HL-60/S4 treated with retinoic acid at 250 ng/mL for 4 days and 3 days (cell line): ENCODE results near the gene ANGPTL4.
"Not testable (repeated sequence)": the region's sequence is repeated elsewhere in the genome, so short reads cannot be mapped to it uniquely, and the experiment has no call there.

ENCODE experiments used
- in situ Hi-C: fragments of 300-500 bp; cut with MboI; formaldehyde crosslinking; loops from 2 replicates; pipeline ENCODE4 v1.7.0; 2022; ENCODE audit warnings: low sequenced_read_pairs

ANGPTL4 gene

DNA sequence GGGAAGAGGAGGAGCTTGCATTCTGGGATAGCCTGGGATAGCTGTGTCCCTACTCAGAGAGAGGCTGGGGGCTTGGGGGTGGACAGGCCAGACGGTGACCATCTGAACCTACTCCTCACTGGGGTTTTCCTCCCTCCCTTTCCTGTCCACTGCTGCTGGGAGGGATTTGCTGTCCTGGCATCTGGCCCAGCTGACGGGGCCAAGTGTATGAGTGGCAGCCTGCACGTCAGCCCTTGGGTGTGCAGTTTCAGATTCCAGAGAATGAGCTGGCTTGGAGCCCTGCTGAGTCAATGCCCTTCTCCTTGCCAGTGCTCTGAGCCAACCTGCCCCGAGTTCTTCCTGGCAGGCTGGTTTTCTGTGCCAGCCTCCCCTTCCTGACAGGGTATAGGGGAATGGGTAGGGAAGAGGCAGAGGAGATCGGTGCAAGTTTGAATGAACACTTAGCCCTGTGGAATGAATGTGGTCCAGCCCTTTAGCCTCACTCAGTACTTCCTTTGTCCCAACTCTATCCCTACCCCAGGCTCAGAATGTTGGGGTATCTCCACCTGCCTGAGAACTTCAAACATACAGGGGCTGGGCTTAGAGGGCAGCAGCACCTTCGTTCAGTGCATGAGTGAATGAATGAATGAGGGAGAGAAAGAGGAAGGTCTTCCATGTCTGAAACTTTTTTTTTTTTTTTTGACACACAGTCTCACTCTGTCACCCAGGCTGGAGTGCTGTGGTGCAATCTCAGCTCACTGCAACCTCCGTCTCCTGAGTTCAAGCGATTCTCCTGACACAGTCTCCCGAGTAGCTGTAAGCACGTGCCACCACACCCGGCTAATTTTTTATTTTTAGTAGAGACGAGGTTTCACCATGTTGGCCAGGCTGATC, 1.8 kb upstream of the ANGPTL4 start:
- in situ Hi-C loops = no loop called here

DNA sequence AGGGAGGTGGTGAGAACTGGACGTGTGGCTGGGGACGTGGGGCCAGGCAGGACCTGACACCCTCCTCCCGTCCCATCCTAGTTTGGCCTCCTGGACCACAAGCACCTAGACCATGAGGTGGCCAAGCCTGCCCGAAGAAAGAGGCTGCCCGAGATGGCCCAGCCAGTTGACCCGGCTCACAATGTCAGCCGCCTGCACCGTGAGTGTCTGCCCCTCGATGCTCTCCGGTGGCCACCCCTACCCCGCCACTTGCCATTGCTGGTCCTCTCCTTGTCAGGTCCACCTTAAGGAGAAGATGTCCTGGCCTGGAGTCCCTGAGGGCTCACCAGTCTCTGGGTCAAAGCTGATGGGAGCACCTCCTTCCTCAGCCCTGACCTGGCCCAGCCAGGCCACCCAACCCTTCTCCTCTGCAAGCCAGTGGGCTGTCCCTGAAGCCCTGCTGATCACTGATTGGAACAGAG, 2.2 kb downstream of the ANGPTL4 start:
- in situ Hi-C loops = no loop called here

DNA sequence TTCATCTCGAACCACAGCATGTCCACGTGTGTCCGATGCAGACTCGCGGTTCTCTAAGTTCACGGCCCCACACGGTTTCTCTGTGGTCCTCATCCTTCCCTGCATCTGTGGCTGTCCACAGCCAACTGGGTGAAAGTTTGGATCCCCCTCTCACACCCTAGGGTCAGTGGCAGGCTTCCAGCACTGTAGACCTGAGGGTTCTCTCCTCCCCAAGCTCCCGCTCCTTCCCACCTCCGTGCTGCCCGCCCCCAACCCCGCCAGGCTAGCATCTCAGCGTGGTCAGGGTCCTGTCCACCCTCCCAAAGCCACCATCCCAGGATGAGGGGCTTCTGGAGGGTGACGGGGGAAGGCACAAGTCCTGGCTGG, 3.0 kb downstream of the ANGPTL4 start:
- in situ Hi-C loops = no loop called here

DNA sequence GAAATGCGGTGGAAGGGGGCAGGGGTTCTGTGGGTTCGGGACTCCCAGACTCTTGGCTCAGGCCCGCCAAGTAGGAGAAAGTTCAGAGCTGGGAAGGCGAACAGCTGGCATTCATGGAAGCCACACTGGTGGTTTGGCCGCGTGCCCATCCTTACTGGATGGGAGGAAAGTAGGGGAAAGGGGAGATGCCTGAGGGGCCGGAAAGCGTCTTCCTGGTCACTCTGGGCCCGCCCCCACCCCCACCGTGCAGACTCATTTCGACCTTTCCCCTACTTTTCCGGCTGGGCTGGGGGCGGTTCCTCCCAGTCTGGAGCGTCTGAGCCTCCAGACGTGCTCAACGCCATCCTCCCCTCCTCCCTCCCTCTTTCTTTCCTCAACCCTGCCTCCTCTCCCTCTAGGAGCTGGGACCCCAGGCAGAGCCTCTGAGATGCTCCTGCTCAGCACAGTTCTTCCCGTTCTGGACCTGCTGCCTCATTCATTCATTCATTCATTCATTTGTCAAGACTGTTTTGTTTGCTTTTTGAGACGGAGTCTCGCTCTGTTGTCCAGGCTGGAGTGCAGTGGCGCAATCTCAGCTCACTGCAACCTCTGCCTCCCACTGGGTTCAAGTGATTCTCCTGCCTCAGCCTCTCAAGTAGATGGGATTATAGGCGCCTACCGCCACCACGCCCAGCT, 3.5 kb downstream of the ANGPTL4 start:
- in situ Hi-C loops = no loop called here

DNA sequence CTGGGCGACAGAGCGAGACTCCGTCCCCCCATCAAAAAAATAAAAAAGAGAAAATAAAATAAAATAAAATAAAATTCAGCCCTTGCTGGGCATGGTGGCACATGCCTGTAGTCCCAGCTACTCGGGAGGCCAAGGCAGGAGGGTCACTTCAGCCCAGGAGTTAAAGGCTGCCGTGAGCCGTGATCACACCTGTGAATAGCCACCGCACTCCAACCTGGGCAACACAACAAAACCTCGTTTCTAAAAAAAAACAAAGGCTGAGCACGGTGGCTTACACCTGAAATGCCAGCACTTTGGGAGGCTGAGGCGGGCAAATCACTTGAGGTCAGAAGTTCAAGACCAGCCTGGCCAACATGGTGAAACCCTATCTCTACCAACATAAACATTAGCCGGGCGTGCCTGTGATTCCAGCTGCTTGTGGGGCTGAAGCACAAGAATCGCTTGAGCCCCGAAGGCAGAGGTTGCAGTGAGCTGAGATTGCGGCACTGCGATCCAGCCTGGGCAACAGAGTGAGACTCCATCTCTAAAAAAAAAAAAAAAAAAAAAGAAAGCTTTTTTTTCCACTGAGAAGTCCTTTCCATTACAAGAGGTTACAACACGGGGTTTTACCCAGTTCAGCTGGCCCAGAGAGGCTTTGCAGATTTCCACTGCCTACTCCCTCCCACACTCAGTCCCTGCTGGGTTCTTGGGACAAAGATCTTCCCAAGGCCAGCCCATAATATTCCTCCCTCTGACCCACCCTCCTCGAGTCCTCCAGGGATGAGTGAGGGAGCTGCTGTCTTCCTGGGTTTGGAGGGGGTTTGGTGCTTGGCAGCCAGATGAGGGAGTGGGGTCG, 6.4 kb downstream of the ANGPTL4 start:
- in situ Hi-C loops = no loop called here

DNA sequence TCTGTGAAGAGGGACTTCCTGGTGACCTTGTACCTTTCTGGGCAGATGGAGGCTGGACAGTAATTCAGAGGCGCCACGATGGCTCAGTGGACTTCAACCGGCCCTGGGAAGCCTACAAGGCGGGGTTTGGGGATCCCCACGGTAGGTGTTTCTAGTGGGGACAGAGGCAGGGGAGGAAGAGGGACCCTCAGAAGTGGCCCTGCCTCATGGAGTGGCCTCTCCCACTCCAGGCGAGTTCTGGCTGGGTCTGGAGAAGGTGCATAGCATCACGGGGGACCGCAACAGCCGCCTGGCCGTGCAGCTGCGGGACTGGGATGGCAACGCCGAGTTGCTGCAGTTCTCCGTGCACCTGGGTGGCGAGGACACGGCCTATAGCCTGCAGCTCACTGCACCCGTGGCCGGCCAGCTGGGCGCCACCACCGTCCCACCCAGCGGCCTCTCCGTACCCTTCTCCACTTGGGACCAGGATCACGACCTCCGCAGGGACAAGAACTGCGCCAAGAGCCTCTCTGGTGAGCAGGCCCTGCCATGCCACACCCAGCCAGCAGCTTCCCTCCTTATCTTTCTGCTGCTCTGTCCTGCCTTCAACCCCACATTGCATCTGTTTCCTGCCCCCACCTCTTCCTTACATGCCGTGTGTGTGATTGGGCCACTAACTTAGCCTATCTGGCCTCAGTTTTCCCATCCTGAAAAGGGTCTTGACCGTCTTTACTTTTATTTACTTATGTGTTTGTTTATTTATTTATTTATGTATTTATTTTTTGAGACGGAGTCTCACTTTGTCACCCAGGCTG, 7.3 kb downstream of the ANGPTL4 start:
- in situ Hi-C loops = no loop called here

DNA sequence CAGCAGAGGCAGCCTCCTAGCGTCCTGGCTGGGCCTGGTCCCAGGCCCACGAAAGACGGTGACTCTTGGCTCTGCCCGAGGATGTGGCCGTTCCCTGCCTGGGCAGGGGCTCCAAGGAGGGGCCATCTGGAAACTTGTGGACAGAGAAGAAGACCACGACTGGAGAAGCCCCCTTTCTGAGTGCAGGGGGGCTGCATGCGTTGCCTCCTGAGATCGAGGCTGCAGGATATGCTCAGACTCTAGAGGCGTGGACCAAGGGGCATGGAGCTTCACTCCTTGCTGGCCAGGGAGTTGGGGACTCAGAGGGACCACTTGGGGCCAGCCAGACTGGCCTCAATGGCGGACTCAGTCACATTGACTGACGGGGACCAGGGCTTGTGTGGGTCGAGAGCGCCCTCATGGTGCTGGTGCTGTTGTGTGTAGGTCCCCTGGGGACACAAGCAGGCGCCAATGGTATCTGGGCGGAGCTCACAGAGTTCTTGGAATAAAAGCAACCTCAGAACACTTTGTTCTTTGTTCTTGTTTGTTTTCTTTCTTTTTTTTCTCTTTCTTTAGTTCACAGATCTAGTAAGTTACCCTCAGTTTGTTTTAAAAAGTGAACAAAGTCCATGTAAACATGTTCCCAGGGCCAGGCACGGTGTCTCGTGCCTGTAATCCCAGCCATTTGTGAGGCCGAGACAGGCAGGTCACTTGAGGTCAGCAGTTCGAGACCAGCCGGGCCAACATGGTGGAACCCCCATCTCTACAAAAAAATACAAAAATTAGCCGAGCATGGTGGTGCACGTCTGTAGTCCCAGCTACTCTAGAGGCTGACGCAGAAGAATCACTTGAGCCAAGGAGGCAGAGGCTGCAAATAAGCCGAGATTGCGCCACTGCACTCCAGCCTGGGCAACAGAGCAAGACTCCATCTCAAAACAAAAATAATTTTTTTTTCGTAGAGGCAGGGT, 10.2 kb downstream of the ANGPTL4 start:
- in situ Hi-C loops = no loop called here

DNA sequence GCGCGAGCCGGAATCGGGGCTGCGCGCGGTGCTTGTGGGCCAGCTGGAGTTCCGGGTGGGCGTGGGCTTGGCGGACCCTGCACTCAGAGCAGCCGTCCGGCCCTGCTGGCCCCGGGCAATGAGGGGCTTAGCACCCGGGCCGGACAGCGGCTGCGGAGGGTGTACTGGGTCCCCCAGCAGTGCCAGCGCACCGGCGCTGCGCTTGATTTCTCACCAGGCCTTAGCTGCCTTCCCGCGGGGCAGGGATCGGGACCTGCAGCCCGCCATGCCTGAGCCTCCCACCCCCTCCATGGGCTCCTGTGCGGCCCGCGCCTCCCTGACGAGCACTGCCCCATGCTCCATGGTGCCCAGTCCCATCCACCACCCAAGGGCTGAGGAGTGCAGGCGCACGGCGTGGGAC, 11.8 kb downstream of the ANGPTL4 start:
- in situ Hi-C loops = not testable (repeated sequence)

DNA sequence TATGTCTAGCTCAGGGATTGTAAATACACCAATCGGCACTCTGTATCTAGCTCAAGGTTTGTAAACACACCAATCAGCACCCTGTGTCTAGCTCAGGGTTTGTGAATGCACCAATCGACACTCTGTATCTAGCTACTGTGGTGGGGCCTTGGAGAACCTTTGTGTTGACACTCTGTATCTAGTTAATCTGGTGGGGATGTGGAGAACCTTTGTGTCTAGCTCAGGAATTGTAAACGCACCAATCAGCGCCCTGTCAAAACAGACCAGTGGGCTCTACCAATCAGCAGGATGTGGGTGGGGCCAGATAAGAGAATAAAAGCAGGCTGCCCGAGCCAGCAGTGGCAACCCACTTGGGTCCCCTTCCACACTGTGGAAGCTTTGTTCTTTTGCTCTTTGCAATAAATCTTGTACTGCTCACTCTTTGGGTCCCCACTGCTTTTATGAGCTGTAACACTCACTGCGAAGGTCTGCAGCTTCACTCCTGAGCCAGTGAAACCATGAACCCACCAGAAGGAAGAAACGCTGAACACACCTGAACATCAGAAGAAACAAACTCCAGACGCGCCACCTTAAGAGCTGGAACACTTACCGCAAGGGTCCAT, 12.5 kb downstream of the ANGPTL4 start:
- in situ Hi-C loops = not testable (repeated sequence)

DNA sequence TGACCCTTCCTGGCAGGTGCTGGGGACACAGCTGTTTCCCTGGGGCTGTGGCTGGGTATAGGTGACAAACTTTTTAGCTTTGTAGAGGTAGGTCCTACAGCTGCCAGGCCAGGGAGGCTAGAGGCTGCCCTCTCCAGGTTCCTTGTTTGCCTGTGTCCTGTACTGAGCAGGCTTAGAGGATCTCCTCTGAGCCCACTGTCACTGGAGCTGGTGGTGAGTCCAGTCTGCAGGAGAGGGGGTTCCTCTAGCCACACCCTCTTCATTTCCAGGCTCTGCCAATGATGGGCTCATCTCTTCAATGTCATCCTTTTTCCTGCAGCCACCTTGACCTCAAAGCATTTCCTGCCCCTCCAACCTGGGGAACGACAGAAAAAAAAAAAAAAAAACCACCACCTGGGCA, 13.6 kb downstream of the ANGPTL4 start:
- in situ Hi-C loops = no loop called here

DNA sequence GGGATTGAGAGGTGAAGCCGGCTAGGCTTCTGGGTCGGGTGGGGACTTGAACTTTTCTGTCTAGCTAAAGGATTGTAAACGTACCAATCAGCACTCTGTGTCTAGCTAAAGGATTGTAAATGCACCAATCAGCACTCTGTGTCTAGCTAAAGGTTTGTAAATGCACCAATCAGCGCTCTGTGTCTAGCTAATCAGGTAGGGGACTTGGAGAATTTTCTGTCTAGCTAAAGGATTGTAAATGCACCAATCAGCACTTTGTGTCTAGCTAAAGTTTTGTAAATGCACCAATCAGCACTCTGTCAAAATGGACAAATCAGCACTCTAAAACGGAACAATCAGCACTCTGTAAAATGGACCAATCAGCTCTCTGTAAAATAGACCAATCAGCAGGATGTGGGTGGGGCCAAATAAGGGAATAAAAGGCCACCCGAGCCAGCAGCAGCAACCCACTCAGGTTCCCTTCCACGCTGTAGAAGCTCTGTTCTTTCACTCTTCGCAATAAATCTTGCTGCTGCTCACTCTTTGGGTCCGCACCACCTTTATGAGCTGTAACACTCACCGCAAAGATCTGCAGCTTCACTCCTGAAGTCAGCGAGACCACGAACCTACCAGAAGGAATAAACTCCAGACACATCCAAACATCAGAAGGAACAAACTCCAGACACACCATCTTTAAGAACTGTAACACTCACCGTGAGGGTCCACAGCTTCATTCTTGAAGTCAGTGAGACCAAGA, 15.4 kb downstream of the ANGPTL4 start:
- in situ Hi-C loops = not testable (repeated sequence)

DNA sequence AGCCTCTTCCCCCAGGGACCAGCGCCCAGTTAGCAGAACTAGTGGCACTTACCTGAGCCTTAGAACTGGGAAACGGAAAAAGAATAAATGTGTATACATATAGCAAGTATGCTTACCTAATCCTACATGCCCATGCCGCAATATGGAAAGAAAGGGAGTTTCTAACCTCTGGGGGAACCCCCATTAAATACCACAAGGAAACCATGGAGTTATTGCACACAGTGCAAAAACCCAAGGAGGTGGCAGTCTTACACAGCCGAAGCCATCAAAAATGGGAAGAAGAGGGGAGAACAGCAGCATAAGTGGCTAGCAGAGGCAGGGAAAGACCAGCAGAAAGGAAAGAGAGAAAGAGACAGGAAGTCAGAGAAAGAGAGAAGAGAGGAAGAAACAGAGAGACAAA, 20.6 kb downstream of the ANGPTL4 start:
- in situ Hi-C loops = not testable (repeated sequence)

DNA sequence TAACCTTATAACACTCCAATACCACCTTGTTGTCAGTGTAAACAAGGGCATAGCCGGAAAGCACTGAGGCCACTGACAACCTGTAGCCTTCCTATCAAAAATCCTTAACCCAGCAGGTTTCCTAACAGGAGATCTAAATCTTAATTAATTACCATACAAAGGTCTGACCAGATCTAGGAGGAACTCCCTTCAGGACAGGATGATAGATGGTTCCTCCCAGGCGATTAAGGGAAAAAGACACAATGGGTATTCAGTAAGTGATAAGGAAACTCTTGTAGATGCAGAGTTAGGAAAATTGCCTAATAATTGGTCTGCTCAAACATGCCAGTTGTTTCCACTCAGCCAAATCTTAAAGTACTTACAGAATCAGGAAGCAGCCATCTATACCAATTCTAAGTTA, 21.1 kb downstream of the ANGPTL4 start:
- in situ Hi-C loops = not testable (repeated sequence)

DNA sequence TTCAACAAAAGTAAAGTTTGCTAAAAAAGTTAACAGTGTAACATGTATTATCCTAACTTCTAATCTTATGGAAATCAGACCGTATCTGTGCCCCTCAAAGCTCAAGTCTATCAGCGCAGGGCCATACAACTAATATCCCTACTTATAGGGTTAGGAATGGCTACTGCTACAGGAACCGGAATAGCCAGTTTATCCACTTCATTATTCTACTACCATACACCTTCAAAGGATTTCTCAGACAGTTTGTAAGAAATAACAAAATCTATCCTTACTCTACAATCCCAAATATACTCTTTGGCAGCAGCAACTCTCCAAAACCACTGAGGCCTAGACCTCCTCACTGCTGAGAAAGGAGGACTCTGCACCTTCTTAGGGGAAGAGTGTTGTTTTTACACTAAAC, 21.6 kb downstream of the ANGPTL4 start:
- in situ Hi-C loops = not testable (repeated sequence)

DNA sequence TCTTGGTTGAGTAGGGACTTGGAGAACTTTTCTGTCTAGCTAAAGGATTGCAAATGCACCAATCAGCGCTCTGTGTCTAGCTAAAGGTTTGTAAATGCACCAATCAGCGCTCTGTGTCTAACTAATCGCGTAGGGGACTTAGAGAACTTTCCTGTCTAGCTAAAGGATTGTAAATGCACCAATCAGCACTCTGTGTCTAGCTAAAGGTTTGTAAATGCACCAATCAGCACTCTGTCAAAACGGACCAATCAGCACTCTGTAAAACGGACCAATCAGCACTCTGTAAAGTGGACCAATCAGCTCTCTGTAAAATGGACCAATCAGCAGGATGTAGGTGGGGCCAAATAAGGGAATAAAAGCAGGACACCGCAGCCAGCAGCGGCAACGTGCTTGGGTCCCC, 22.5 kb downstream of the ANGPTL4 start:
- in situ Hi-C loops = not testable (repeated sequence)

DNA sequence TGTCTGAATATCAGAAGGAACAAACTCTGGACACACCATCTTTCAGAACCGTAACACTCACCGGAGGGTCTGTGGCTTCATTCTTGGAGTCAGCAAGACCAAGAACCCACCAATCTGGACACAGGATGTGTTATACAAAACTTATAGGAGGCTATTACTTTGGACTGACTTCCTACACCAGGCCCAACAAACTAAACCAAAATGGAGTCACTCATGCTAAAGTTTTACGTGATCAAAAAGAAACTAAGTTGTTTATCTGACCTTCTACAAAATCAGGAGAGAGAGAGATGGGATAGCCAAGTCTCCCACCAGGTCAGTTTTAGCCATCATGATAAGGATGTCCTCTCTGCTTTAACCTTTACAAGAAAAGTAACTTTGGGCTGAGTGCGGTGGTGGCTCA, 23.0 kb downstream of the ANGPTL4 start:
- in situ Hi-C loops = no loop called here

DNA sequence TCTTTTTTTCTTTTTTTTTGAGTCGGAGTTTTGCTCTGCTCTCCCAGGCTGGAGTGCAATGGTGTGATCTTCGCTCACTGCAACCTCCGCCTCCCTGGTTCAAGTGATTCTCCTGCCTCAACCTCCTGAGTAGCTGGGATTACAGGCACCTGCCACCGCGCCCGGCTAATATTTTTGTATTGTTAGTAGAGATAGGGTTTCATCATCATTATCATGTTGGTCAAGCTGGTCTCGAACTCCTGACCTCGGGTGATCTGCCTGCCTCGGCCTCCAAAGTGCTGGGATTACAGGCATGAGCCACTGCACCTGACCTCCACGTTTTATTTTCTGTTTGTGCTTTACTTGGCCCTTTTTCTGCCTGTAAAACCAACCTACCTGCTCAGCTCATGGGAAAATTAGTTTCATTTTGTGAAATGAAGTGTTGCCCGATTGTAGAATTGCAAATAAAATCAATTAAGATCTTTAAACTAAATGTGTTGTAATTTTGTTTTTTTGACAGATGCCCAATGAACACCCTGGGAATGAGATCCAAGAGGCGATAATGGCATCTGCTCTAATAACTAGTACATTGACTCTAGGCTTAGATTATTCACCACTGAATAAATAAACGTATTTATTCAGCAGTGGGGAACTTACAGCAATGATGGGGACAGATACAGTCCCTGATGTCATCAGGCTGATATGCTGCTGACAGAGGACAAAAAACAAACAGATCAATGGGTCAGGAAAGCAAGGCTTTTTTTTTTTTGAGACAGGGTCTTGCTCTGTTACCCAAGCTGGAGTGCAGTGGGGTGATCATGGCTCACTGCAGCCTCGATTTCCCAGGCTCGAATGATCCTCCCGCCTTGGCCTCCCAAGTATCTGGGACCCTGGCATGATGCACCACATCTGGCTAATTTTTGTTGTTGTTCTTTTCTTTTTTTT, 24.0 kb downstream of the ANGPTL4 start:
- in situ Hi-C loops = no loop called here

DNA sequence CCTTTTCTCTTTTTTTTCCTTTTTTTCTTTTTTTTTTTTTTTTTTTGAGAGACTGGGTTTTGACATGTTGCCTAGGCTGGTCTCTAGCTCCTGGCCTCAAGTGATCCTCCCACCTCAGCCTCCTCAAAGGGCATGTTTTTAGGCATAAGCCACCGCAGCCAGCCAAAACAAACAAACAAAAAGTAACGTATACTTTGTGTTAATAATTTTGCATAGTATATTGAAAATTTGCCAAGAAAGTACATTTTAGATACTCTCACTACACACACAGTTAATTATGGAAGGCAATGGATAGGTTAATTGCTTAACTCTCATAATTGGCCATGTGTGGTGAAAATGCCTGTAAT, 24.6 kb downstream of the ANGPTL4 start:
- in situ Hi-C loops = no loop called here
